Keratinocyte (primary cell): ENCODE measurements around the gene GLB1L2. TPM values are rescaled to one million over a fixed set of nuclear protein-coding genes. Genes with fewer than 3 reads are reported as not detected.
"Not testable (repeated sequence)": the region's sequence is repeated elsewhere in the genome, so short reads cannot be mapped to it uniquely, and the experiment has no call there.

ENCODE experiments used
- DNase-seq: peaks from one replicate; pipeline ENCODE4 v3.0.0-alpha.2; 2011; ENCODE audit warnings: low read depth, missing footprints, low spot score
- FAIRE-seq: peaks from 2 replicates; lab custom pipeline; 2011; peaks lifted over from hg19 to GRCh38; lab: Jason Lieb, UNC
- H2AFZ ChIP-seq: 2 replicates; pipeline ENCODE4 v1.6.0; 2012; ENCODE audit warnings: low read length, control low read depth, inconsistent platforms; ENCODE audit not compliant: control insufficient read depth
- H3K27ac ChIP-seq: 2 replicates; pipeline ENCODE4 v1.5.1; 2011; ENCODE audit warnings: low read length; ENCODE audit not compliant: control insufficient read depth, insufficient read depth
- H3K27me3 ChIP-seq: 3 replicates; pipeline ENCODE4 v1.6.0; 2011; ENCODE audit warnings: low read length; ENCODE audit not compliant: control insufficient read depth, insufficient read depth; ENCODE audit errors: extremely low read depth
- H3K36me3 ChIP-seq, 2 experiments: 2 replicates in 1 of 2; 3 replicates in 1 of 2; pipeline ENCODE4 v1.5.1; 2011; ENCODE audit warnings: low read length in 2 of 2, mild to moderate bottlenecking in 1 of 2; ENCODE audit not compliant: control insufficient read depth in 2 of 2, insufficient read depth in 2 of 2; ENCODE audit errors: extremely low read depth in 1 of 2
- H3K4me1 ChIP-seq: 3 replicates; pipeline ENCODE4 v1.5.1; 2011; ENCODE audit warnings: low read length; ENCODE audit not compliant: control insufficient read depth, insufficient read depth; ENCODE audit errors: extremely low read depth
- H3K4me2 ChIP-seq: 3 replicates; pipeline ENCODE4 v1.6.0; 2011; ENCODE audit warnings: low read depth, low read length; ENCODE audit not compliant: control insufficient read depth, insufficient read depth; ENCODE audit errors: extremely low read depth
- H3K4me3 ChIP-seq, 3 experiments: fragments of 200-600 bp in 1 of 3; sonication (generic) in 1 of 3; 2 replicates in 2 of 3; 3 replicates in 1 of 3; pipeline ENCODE4 v1.5.1; 2011 to 2016; ENCODE audit warnings: low read length in 3 of 3, mild to moderate bottlenecking in 3 of 3, control low read depth in 2 of 3, inconsistent platforms in 1 of 3, low read depth in 1 of 3, mixed read lengths in 1 of 3, mixed run types in 1 of 3, moderate library complexity in 1 of 3; ENCODE audit not compliant: control insufficient read depth in 2 of 3, insufficient read depth in 2 of 3; ENCODE audit errors: extremely low read depth in 1 of 3
- H3K79me2 ChIP-seq: 2 replicates; pipeline ENCODE4 v1.6.0; 2012; ENCODE audit warnings: low read length; ENCODE audit not compliant: control insufficient read depth, insufficient read depth
- H3K9ac ChIP-seq: 3 replicates; pipeline ENCODE4 v1.6.0; 2011; ENCODE audit warnings: low read length; ENCODE audit not compliant: control insufficient read depth, insufficient read depth; ENCODE audit errors: extremely low read depth
- H3K9me1 ChIP-seq: 3 replicates; pipeline ENCODE4 v1.6.0; 2011; ENCODE audit warnings: low read length; ENCODE audit not compliant: control insufficient read depth, insufficient read depth; ENCODE audit errors: extremely low read depth
- H3K9me3 ChIP-seq: 2 replicates; pipeline ENCODE4 v1.5.1; 2012; ENCODE audit warnings: low read depth, low read length; ENCODE audit not compliant: control insufficient read depth
- H4K20me1 ChIP-seq: 3 replicates; pipeline ENCODE4 v1.6.0; 2011; ENCODE audit warnings: low read length; ENCODE audit not compliant: control insufficient read depth, insufficient read depth; ENCODE audit errors: extremely low read depth
- EZH2 ChIP-seq: IDR thresholded peaks from one replicate; pipeline ENCODE4 v1.6.1; 2012; ENCODE audit warnings: inconsistent platforms, mild to moderate bottlenecking, low read length, moderate library complexity
- dilution Hi-C: fragments of 300-500 bp; cut with MboI; formaldehyde crosslinking; loops from one replicate; pipeline ENCODE4 v1.7.0; 2020; ENCODE audit warnings: low sequenced_read_pairs; ENCODE audit not compliant: extremely low pct_ligation_motif_present
- polyA plus RNA-seq, 5 experiments: library from polyadenylated mRNA; depleted of rRNA in 3 of 5; stranded (reverse) in 3 of 5; stranded (forward) in 1 of 5; unstranded in 1 of 5; fragments of >200 nt; gene quantifications; 1 replicate in 1 of 5; 2 replicates in 3 of 5; 3 replicates in 1 of 5; pipeline versions ENCODE4 v1.2.1 to v1.2.3, GENCODE V29; 2011 to 2012; ENCODE audit warnings: missing spikeins in 2 of 5, low read depth in 1 of 5, low replicate concordance in 1 of 5
- TF ChIP-seq, protein P1 (sequence below), 3 experiments: IDR thresholded peaks in 1 of 3; conservative IDR thresholded peaks in 1 of 3; optimal IDR thresholded peaks in 1 of 3; 2 replicates in 2 of 3; 3 replicates in 1 of 3; pipeline versions ENCODE3 to v1.5.1; 2011; ENCODE audit warnings: low read length in 3 of 3, mild to moderate bottlenecking in 3 of 3, moderate library complexity in 2 of 3, control low read depth in 1 of 3, inconsistent platforms in 1 of 3; ENCODE audit not compliant: insufficient read depth in 2 of 3; ENCODE audit errors: extremely low read depth in 1 of 3

Gene GLB1L2
- polyA plus RNA-seq, 1 donor (not counting 4 experiments of a cell fraction or from before 2014, with no cell fraction given): 4.3 TPM

DNA sequence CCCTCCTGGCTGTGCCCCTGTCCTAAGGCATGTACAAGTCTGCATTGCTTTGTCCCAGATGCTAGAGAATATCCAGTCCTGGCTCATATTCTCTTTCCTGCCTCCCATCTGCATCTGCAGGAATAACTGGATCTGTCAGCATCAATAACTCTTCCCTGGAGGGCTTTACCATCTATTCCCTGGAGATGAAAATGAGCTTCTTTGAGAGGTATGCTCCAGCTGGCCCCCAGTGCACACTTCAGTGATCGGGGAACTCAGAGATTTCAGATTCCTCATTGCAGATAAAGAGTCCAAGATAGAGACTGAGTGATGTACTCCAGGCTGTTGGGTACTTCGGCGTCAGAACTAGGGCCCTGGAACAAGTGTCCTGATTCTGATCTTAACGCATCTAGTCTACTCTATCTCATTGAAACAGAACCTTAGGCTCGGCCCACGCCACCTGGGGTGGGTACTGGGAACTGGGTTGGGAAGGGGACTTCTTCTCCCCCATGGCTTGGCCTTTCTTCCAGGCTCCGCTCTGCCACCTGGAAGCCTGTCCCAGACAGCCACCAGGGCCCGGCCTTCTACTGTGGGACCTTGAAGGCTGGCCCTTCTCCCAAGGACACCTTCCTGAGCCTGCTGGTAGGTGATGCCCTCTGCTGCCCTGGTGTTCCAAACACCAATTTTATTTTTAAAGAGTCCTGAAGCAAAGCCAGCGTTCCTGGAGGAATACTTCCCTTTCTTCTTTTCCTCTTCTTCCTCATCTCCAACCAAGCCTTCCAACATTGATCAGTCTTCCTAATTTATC lies 17.8 kb upstream of the GLB1L2 start:
- H3K9me1 ChIP-seq: no peaks in the 10 kb centered on the region
- no peaks in the 10 kb centered on the region for H3K79me2 ChIP-seq
- H3K27me3 ChIP-seq: no peaks in the 10 kb centered on the region
- H3K4me3 ChIP-seq: no peak overlapping the region
- H4K20me1 ChIP-seq: no peaks in the 10 kb centered on the region
- H2AFZ ChIP-seq: no peak overlapping the region
- H3K4me1 ChIP-seq: no peaks in the 10 kb centered on the region
- no peaks in the 10 kb centered on the region for H3K9me3 ChIP-seq
- TF ChIP-seq, protein P1, sequence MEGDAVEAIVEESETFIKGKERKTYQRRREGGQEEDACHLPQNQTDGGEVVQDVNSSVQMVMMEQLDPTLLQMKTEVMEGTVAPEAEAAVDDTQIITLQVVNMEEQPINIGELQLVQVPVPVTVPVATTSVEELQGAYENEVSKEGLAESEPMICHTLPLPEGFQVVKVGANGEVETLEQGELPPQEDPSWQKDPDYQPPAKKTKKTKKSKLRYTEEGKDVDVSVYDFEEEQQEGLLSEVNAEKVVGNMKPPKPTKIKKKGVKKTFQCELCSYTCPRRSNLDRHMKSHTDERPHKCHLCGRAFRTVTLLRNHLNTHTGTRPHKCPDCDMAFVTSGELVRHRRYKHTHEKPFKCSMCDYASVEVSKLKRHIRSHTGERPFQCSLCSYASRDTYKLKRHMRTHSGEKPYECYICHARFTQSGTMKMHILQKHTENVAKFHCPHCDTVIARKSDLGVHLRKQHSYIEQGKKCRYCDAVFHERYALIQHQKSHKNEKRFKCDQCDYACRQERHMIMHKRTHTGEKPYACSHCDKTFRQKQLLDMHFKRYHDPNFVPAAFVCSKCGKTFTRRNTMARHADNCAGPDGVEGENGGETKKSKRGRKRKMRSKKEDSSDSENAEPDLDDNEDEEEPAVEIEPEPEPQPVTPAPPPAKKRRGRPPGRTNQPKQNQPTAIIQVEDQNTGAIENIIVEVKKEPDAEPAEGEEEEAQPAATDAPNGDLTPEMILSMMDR (optimal IDR thresholded peaks at IDR 0.05 in 1 of 3, IDR thresholded peaks at IDR 0.05 in 1 of 3, conservative IDR thresholded peaks at IDR 0.05 in 1 of 3; ENCODE audit: extremely low read depth in 1 of 3, insufficient read depth in 2 of 3, low read length in 3 of 3): peak in 1 of 3 experiments; percentile 8
- no peak for TF ChIP-seq EZH2
- DNase-seq (no peak), FAIRE-seq (no peak)
- dilution Hi-C loops: no loop called here
- H3K9ac ChIP-seq: no peak overlapping the region
- no peaks in the 10 kb centered on the region for H3K36me3 ChIP-seq
- H3K4me2 ChIP-seq: no peak overlapping the region
- no peak overlapping the region for H3K27ac ChIP-seq

DNA sequence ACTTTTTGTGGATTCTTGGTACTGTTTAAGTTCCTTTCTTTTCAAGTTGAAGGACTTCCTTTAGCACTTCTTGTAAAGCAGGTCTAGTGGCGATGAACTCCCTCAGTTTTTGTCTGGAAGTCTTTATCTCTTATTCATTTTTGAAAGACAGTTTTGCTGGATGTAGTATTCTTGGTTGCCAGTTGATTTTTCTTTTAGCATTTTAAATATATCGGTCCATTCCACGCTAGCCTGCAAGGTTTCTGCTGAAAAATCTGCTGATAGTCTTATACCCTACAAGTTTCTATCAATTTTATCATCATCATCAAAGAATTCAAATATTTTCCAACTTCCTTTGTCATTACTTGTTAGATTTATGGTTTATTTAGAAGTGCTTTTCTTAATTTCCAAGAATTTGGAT lies 14.7 kb upstream of the GLB1L2 start:
- Histone ChIP-seq H3K4me2 (no peak overlapping the region), H3K79me2 (no peaks in the 10 kb centered on the region), H3K9ac (no peak overlapping the region), H3K27ac (no peak overlapping the region), H3K27me3 (no peaks in the 10 kb centered on the region), H3K4me3 (no peak overlapping the region), H4K20me1 (no peaks in the 10 kb centered on the region), H2AFZ (no peak overlapping the region), H3K9me3 (no peaks in the 10 kb centered on the region), H3K36me3 (no peaks in the 10 kb centered on the region), H3K9me1 (no peaks in the 10 kb centered on the region), H3K4me1 (no peaks in the 10 kb centered on the region)
- DNase-seq (no peak), FAIRE-seq (no peak)
- dilution Hi-C loops: no loop called here
- TF ChIP-seq, protein P1 (optimal IDR thresholded peaks at IDR 0.05 in 1 of 3, IDR thresholded peaks at IDR 0.05 in 1 of 3, conservative IDR thresholded peaks at IDR 0.05 in 1 of 3; ENCODE audit: extremely low read depth in 1 of 3, insufficient read depth in 2 of 3, low read length in 3 of 3): no peak
- TF ChIP-seq EZH2: no peak

GRCh38 chr11:134321373-134321772 lies 10.4 kb upstream of the GLB1L2 start:
- H3K36me3 ChIP-seq, FAIRE-seq, H3K79me2 ChIP-seq, H3K9ac ChIP-seq, H3K9me3 ChIP-seq, H3K27ac ChIP-seq, H3K9me1 ChIP-seq, H3K4me3 ChIP-seq, H3K4me1 ChIP-seq, DNase-seq, H3K27me3 ChIP-seq, H2AFZ ChIP-seq, dilution Hi-C loops, H4K20me1 ChIP-seq, H3K4me2 ChIP-seq: not testable (repeated sequence)
